HTERT RPE-1 (cell line): ENCODE measurements around the gene RDH16.

Experiments used
- in situ Hi-C: fragments of 300-500 bp; cut with MboI; formaldehyde crosslinking; loops from 4 replicates; pipeline ENCODE4 v1.14.3; 2020; ENCODE audit warnings: low sequenced_read_pairs

RDH16 gene

GRCh38 chr12:56957229-56958052 lies at the start of gene RDH16:
Gene RDH16, minus strand, starts transcription at chr12:56957608. Its CDS starts 146 bp downstream, at chr12:56957462.
- in situ Hi-C loops = no loop called here

- in situ Hi-C loops = no loop called here
Measured at GRCh38 chr12:57006809-57007475, 49.5 kb upstream of the RDH16 start.

- in situ Hi-C loops = no loop called here
Measured at GRCh38 chr12:57005980-57006808, 48.8 kb upstream of the RDH16 start, which contains the start of gene ZBTB39. Gene ZBTB39, minus strand, starts transcription at chr12:57006546. Its CDS starts 1,629 bp downstream, at chr12:57004917.

- in situ Hi-C loops = no loop called here
Measured at GRCh38 chr12:57004651-57005050, 47.2 kb upstream of the RDH16 start.

GRCh38 chr12:57003395-57003794 lies 46.0 kb upstream of the RDH16 start:
- in situ Hi-C loops = no loop called here

- in situ Hi-C loops = no loop called here
Measured at GRCh38 chr12:57001448-57001906, 44.1 kb upstream of the RDH16 start.

GRCh38 chr12:57000393-57000792 lies 43.0 kb upstream of the RDH16 start:
- in situ Hi-C loops = no loop called here

GRCh38 chr12:56999456-56999855 lies 42.0 kb upstream of the RDH16 start:
- in situ Hi-C loops = loop anchor here (25.0 kb wide), 1 partner anchor 237 kb away; the partner anchor contains the start of genes HSD17B6 and PRIM1

GRCh38 chr12:56998981-56999380 lies 41.6 kb upstream of the RDH16 start:
- in situ Hi-C loops = loop anchor here (25.0 kb wide), 1 partner anchor 237 kb away; the partner anchor contains the start of genes HSD17B6 and PRIM1

GRCh38 chr12:56998316-56998715 lies 40.9 kb upstream of the RDH16 start:
- in situ Hi-C loops = loop anchor here (25.0 kb wide), 1 partner anchor 236 kb away; the partner anchor contains the start of genes HSD17B6 and PRIM1

- in situ Hi-C loops = loop anchor here (25.0 kb wide), 1 partner anchor 235 kb away; the partner anchor contains the start of genes HSD17B6 and PRIM1
Measured at GRCh38 chr12:56996793-56997545, 39.6 kb upstream of the RDH16 start.

- in situ Hi-C loops = loop anchor here (25.0 kb wide), 1 partner anchor 234 kb away; the partner anchor contains the start of genes HSD17B6 and PRIM1
Measured at GRCh38 chr12:56995930-56996496, 38.6 kb upstream of the RDH16 start.

GRCh38 chr12:56995201-56995929 lies 38.0 kb upstream of the RDH16 start:
- in situ Hi-C loops = loop anchor here (25.0 kb wide), 1 partner anchor 233 kb away; the partner anchor contains the start of genes HSD17B6 and PRIM1

- in situ Hi-C loops = loop anchor here (25.0 kb wide), 1 partner anchor 232 kb away; the partner anchor contains the start of genes HSD17B6 and PRIM1
Measured at GRCh38 chr12:56994231-56994746, 36.9 kb upstream of the RDH16 start.

GRCh38 chr12:56993346-56993745 lies 35.9 kb upstream of the RDH16 start:
- in situ Hi-C loops = loop anchor here (25.0 kb wide), 1 partner anchor 231 kb away; the partner anchor contains the start of genes HSD17B6 and PRIM1

GRCh38 chr12:56991319-56992246 lies 34.2 kb upstream of the RDH16 start:
- in situ Hi-C loops = loop anchor here (25.0 kb wide), 1 partner anchor 229 kb away; the partner anchor contains the start of genes HSD17B6 and PRIM1
